ENCODE results near the gene ZNF410.
A peak's percentile ranks its signal among the peaks of the same experiment; 100 is the strongest.
"Not testable (repeated sequence)": the region's sequence is repeated elsewhere in the genome, so short reads cannot be mapped to it uniquely, and the experiment has no call there.

Gene ZNF410, protein sequence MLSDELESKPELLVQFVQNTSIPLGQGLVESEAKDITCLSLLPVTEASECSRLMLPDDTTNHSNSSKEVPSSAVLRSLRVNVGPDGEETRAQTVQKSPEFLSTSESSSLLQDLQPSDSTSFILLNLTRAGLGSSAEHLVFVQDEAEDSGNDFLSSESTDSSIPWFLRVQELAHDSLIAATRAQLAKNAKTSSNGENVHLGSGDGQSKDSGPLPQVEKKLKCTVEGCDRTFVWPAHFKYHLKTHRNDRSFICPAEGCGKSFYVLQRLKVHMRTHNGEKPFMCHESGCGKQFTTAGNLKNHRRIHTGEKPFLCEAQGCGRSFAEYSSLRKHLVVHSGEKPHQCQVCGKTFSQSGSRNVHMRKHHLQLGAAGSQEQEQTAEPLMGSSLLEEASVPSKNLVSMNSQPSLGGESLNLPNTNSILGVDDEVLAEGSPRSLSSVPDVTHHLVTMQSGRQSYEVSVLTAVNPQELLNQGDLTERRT

DNA sequence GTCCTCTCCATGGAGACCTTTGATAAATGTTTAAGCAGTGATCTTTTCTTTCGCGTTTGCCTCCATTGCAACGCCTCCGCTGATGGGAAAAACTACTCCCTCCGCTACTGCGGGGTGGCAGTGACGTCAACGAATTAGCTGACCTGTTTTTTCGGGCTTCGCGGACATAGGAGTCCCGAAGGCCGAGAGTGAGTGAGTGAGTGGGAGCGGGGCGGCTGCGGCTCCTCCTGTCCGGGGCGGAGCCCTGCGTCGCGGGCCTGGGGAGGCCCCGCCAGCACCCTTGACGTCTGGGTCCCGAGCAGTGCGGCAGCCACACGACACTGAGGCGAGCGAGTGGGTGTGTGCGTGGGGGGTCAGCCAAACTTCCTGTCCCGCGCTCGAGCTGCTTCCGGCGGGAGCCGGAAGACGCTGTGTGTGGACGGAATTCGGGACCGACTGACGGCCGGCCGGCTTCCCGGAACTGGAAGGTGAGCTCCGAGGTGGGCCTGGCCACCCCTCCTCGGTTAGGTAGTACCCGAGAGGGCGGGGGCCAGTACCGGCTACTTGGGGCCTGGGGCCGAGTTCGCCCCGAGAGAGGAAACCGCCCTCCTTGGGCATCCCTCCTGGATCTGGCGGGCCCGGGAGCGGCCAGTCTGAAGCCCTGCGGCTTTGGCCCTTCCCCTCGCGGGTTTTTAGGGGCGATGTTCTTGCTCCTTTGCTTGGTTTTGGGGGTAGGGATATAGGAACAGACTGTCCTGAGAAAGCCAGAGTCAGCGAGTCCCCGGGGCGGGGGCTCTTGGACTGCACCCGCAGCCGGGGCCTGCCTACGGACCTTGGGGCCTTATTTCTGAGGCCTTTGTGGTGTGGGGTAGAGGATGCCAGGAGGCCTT lies at the start of gene ZNF410:
Gene ZNF410, plus strand, starts transcription at position 411 of the 869 bp plus-strand sequence. CDS start 5,317 bp downstream, outside the sequence.
- peak; percentile 95 for DNase-seq

DNA sequence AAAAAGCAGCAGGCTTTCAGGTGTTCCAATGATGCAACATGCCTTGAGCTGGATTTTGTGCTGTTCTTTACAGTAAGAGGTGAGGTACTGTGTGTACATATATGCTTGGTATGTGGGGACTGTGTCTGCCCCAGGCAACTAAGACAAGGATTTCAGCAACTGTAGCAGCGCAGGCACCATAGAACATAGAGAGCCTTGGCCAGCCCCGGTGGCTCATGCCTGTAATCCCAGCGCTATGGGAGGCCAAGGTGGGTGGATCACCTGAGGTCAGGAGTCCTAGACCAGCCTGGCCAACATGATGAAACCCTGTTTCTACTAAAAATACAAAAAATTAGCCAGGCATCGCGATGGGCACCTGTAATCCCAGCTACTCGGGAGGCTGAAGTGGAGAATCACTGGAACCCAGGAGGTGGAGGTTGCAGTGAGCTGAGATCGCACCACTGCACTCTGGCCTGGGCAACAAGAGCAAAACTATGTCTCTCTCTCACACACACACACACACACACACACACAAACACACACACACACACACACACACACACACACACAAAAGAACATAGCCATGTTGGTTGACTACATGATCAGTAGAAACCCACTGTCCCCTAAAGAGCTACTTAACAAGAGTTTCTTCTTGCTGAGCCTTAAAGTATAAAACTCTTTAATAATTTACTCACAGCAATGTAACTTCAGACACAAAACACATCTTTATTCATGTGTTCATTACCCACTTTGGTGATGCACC lies 48.2 kb upstream of the ZNF410 start:
- not testable (repeated sequence) for DNase-seq

DNA sequence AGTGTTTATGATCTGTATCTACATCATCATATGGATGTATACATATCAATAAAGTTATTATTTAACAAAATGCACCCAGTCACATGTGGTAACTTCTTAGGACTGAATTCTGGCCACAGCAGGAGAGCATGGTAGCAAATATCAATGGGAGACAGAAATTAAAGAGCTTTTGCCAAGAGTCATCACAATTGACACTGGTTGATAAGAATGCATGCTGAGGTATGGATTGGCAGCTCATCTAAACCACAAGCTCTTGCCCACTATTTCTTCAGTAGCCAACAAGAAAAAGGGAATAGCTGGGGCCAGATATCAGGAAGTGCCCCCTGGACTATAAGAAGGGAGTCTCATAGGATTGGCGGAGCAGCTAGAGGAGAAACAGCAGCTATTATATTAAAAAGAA lies 44.5 kb upstream of the ZNF410 start:
- no peak for DNase-seq

DNA sequence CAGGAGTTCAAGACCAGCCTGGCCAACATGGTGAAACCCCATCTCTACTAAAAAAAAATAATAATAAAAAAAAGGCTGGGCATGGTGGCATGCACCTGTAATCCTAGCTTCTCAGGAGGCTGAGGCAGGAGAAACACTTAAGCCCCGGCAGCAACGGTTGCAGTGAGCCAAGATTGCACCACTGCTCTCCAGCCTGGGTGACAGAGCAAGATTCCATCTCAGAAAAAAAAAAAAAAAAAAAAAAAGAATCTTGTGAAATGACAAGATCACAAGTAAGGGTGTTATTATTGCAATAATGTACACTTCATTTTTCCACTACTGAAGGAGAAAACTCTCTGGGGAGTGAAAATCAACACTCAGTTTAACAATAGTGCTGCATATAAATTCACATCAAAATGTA lies 43.8 kb upstream of the ZNF410 start:
- DNase-seq = no peak

DNA sequence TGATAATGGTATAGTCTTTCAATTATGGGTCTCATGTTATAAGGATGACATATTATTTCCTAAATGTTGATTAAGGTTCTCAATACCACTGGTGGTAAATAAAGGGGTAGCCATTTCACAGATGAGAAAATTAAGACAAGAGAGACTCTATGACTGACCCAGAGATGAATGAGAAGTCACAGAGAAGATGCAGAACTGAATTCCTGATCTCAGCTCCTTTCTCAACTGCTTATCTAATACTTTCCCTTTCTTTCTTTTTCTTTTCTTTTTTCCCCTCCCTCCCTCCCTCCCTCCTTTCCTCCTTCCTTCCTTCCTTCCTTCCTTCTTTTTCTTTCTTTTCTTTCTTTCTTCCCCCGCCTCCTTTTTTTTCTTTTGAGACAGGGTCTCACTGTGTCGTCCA lies 43.4 kb upstream of the ZNF410 start:
- DNase-seq = no peak

DNA sequence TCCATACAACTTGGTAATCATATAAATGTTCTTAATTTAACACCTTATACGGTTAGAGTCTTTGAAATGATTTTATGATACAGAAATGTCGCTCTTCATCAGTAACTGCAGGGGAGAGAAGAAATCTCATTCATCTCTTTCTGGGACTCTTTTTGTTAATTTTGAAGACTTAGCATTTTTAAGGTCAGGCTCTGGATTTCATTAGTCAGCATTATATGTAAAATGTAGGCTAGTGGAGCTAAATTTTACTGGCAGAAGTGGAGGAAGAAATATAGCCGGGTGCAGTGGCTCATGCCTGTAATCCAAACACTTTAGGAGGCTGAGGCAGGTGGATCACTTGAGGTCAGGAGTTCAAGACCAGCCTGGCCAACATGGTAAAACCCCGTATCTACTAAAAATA lies 39.7 kb upstream of the ZNF410 start:
- no peak for DNase-seq

DNA sequence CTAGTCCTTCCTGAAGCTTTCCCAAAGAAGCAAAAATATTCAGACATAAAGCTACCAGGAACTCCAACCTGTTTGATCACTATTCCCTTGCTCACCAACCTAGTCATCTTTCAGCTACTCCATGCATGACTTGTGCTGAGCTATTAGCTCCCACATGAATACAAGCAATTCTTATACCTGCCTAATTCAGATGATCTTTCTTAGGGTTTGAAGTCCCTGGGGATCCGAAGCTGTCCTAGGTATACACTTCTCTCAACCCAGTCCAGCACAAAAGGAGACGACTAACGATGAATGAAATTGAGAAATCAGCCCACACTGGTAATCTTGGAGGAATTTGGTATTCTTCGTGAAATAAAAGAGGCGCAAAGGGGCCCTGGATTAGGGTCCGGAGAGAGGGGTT lies 35.7 kb upstream of the ZNF410 start:
- no peak for DNase-seq

DNA sequence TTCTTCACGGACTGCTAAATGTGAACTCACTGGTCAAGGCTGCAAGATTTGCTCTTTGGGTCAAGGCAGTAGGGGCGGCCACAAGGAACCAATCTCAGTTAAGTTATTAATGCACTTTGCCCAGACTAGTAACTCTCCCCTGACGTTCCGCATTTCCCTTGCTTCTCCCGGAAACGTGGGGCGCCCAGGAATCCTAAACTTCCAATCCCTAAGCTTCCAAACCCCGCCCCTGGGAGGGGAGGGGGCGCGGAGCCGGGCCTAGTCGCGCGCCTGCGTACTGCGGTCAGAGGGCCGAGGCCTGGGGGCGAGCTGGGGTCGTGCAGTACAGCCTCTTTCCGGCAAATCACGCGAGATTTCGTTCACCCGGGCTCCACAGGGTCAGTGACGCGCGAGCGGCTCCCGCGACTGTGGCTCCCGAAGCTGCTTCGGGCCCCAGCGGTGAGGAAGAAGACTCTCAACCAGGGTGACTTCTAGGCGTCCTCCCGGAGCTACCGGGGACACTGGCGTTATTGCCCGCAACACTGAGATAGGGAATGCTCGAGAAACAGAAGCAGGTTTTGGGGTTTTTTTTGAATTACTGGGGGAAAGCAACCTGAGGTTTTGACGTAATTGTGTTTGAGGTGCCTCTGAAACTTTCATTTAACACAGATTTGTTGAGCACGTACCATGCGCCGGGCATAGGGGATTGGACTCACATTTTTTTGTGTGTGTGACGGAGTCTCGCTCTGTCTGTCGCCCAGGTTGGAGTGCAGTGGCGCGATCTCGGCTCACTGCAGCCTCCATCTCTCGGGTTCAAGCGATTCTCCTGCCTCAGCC lies 34.9 kb upstream of the ZNF410 start, which contains the start of gene PTGR2:
Gene PTGR2, plus strand, starts transcription at position 265 of the 816 bp plus-strand sequence. CDS start 7,032 bp downstream, outside the sequence.
- peak; percentile 89 for DNase-seq

DNA sequence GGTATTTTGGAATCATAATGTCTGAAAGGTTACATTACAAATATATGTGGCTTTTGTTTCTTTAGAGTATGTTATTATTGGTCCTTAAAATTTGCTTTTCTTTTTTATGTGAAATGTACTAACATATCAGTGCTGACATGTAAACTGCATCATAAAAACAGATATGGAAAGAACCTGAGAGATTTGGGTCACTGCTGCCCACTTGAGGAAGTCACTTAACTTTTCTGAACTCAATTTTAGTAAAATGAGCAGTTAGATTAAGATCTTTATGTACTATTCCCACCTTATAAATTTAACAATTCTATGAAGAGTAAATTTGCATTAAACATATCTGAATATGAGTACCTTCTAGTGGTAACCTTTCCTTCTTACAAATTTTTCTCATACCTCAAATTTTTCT lies 27.5 kb upstream of the ZNF410 start:
- DNase-seq = no peak

DNA sequence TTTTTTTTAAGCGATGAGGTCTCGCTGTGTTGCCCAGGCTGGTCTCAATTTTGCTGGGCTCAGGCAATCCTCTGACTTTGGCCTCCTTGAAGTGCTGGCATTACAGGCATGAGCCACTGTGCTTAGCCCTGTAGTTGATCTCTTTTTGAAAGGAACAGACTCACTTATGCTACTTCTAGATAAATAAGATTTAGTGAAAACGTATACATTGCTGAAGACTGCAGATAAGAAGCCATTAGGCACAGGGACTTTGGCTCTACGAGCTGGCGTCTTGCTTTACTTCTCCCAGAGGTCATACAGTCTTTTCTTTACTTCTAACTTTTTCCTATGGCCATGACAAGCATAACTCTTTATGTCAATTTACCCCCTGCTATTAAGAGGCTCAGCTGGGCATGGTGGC lies 25.6 kb upstream of the ZNF410 start:
- DNase-seq = no peak

DNA sequence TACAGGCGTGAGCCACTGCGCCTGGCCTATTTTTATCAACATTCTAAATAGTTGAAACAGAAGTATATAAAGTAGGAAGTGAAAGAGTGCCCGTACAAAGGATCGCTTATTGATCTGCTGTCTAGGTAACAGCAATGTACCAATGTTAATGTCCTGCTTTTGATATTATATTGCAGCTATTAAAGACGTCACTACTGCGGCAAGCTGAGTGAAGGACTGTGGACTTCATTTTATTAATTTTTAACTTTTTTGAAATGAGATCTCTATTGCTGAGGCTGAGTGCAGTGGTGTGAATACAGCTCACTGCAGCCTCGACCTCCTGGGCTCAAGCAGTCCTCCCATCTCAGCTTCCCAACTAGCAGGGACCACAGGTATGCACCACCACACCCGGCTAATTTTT lies 24.2 kb upstream of the ZNF410 start:
- DNase-seq = peak; percentile 73

DNA sequence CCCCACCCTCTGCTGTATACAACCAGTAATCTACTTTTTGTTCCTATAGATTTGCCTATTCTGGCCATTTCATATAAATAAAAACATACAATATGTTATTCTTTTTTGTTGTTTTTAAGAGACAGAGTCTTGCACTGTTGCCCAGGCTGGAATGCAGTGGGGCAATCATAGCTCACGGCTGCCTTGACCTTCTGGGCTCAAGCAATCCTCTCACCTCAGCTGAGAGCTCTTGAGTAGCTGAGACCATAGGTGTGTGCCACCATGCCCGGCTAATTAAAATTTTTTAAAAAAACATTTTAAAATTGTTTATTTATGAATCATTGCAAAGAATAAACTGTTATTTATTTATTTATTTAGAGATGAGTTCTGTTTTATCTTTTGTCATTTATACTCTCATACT lies 23.4 kb upstream of the ZNF410 start:
- DNase-seq = no peak

DNA sequence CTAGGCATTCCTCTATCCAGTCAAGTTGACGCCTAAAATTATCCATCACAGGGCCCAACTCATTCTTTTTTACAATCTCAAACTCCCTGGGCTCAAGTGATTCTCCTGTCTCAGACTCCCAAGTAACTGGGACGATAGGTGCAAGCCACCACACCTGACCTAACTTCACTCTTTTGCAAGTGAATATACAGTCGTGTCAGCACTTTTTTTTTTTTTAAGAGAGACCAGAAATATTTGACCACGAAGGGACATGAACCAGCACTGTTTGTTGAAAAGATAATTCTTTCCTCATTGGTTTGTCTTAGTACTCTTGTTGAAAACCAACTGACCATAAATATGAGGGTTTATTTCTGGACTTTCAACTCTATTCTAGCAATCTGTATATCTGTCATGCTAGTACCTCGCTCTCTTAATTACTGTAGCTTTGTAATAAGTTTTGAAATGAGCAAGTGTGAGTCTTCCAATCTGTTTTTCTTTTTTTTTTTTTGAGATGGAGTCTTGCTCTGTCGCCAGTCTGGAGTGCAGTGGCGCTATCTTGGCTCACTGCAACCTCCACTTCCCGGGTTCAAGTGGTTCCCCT lies 21.0 kb upstream of the ZNF410 start:
- DNase-seq = no peak

DNA sequence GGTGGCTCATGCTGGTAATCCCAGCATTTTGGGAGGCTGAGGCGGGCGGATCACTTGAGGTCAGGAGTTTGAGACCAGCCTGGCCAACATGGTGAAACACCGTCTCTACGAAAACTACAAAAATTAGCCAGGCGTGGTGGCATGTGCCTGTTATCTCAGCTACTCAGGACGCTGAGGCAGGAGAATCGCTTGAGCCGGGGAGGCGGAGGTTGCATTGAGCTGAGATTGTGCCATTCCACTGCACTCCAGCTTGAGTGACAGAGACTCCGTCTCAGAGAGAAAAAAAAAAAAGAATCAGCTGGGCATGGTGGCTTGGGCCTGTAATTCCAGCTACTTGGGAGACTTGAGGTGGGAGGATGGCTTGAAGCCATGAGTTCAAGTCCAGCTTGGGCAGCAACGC lies 16.9 kb upstream of the ZNF410 start:
- not testable (repeated sequence) for DNase-seq

DNA sequence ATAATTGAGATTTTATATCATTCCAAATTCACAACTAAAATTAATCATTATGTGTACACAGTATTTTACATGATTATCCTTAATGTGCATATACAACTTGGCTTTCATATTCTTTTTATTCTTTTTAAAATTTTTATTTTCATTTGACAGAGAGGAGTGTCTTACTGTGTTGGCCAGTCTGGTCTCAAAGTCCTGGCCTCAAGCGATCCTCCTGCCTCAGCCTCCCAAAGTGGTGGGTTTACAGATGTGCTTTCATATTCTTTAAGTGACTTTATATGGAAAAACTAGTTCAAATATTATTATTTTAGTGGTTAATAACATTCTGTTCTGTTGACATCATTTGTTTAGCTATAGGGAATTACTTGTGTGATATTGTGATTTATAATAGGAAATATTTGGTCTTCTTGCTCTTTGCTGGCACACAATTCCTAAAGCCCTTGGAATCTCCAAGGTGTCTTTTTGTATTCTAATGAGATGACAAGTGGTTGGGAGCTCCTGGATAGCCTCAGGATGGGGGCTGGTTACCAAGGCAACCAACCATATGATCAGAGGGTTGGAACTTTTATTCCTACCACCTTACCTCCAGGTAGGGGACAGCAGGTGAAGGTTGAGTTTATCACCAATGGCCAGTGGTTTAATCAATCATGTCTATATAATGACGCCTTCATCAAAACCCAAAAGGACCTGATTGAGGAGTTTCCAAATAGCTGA lies 16.0 kb upstream of the ZNF410 start:
- DNase-seq = no peak

DNA sequence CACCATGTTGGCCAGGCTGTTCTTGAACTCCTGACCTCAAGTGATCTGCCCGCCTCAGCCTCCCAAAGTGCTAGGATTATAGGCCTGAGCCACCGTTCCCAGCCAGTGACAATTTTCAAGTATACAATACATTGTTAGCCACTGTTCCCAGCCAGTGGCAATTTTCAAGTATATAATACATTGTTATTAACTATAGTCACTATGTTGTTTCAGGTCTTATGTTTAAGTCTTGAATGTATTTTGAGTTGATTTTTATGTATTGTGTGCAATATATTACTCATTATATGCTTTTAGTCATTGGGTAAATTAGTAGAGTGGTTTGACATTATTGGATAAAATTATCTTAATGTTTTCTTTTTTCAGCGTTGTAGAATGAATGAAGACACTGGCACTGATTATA lies 13.0 kb upstream of the ZNF410 start:
- no peak for DNase-seq

DNA sequence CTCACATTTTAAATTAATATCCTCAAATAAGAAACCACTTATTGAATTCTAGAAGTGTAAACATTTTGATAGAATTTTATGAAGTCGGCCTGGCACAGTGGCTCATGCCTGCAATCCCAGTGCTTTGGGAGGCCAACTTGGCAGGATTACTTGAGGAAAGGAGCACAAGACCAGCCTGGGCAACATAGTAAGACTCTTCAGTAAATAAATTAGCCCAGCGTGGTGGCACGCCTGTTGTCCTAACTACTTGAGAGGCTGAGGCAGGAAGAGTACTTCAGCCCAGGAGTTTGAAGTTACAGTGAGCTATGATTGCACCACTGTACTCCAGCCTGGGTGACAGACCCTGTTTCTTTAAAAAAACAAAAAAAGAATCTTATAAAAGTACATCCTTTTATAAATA lies 8.9 kb upstream of the ZNF410 start:
- no peak for DNase-seq

DNA sequence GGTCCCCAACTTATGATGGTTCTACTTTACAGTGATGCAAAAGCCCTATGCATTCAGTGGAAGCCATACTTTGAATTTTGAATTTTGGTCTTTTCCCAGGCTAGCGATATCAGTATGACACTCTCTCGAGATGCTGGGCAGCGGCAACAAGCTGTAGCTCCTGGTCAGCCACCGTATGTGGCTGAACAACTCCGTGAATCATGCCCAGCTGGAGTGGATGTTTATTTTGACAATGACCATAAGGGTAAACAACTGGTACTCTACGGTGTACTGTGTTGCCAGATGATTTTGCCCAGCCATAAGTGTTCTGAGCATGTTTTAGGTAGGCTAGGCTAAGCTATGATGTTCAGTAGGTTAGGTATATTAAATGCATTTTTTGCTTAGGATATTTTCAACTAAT lies 8.2 kb upstream of the ZNF410 start:
- no peak for DNase-seq

DNA sequence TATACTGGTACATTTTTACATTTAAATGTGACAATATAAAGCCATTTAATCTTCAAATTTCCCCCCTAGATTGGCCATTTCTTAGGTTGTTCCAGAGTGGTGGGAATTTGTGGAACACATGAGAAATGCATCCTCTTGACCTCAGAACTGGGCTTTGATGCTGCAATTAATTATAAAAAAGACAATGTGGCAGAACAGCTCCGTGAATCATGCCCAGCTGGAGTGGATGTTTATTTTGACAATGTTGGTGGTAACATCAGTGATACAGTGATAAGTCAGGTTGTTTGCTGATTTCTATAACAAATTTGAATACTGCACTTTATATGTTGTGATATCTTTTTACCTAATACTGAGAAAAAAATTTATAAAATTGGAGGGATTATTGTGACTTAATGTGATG lies 7.6 kb upstream of the ZNF410 start:
- no peak for DNase-seq

DNA sequence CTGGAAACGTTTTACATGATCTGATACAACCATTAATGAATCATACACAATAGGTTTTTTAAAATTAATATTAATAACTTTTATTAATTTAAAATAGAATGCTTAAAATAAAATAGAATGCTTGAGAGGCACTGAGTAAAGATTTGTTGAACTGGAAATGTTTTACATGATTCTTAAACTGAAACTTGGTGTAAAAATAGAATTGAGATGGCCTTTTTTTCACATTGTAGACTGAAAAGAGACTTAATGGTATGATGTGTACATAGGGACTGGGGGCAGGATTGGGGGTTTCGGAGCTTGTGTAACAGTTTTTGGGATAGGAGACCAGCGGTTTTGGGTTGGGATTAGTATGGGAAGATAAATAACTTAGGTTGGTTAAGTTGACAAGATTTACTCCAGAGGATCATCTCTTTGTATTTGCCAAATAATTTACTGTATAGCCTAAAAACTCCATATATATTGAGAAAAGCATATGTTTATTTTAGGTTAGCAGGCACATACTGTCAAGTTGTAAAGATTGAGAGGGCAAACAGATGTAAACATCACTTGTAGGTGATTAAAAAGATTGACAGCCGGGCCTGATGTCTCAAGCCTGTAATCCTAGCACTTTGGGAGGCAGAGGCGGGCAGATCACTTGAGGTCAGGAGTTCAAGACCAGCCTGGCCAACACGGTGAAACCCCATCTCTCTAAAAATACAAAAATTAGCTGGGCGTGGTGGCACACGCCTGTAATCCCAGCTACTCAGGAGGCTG lies 2.0 kb upstream of the ZNF410 start:
- DNase-seq = no peak

DNA sequence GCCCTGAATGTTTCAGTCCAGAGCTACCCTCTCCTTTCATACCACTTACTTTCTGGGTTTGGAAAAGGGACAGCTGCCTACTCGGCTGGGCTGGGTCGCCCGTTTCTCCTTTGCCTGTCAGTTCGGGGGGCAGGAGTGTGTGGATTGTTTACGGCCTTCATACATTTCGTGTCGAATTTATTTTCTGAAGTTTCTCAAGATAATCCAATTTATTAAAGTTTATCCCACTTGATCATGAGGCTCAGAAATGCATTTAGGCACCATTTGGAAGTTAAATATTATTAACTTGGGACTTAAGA lies 608 bp downstream of the ZNF410 start:
- DNase-seq = no peak

Data from MV-4-11 (cell line).